OCI-LY7 (cell line): Measurements from ENCODE around the gene GNG7.

Experiments used
- CTCF ChIP-seq: fragments of 200-600 bp; sonication (generic); conservative IDR thresholded peaks from 2 replicates; pipeline ENCODE4 v1.5.1; 2014; ENCODE audit warnings: mild to moderate bottlenecking, antibody characterized with exemption, low read length, moderate library complexity, mixed read lengths
- EZH2phosphoT487 ChIP-seq: fragments of 200-600 bp; sonication (generic); IDR thresholded peaks from 2 replicates; pipeline ENCODE4 v1.6.1; 2018; ENCODE audit warnings: low read depth, borderline replicate concordance, mild to moderate bottlenecking, mixed run types, antibody characterized with exemption, low read length, moderate library complexity, mixed read lengths

GRCh38 chr19:2714531-2715269, 12.2 kb upstream of the GNG7 start:
- TF ChIP-seq CTCF (no peak), EZH2phosphoT487 (no peak)
